Fibroblast of lung (primary cell): ENCODE measurements around the gene KCTD20.

ENCODE experiments used
- EZH2 ChIP-seq: IDR thresholded peaks from 2 replicates; pipeline ENCODE4 v1.5.1; 2012; ENCODE audit warnings: low read length, control low read depth, mild to moderate bottlenecking; ENCODE audit errors: missing control alignments
- TF ChIP-seq, protein P1 (sequence below), 2 donors: IDR thresholded peaks in 1 of 2; conservative IDR thresholded peaks in 1 of 2; 1 replicate in 1 of 2; 2 replicates in 1 of 2; pipeline ENCODE4 v1.5.1; 2011 to 2012; ENCODE audit warnings: low read length in 2 of 2, control low read depth in 1 of 2, inconsistent platforms in 1 of 2, low read depth in 1 of 2, mild to moderate bottlenecking in 1 of 2

DNA sequence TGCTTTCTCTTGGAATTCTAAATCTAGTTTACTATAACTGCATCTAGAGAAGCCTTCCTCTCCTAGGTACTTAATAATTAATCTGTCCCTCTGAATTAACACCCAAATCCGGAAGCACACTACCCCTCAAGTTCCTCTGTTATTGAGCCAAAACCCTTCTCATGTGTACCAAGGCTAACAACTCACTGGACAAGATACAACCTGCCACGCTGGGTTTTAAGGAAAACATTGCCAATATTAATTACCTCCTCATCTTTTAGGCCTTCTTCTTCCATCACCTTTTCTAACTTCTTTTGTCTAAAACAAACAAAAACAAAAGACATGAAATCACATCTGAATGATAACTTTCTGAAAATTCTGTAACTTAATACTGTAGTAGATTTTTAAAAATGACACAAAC, 82.5 kb downstream of the KCTD20 start:
- TF ChIP-seq, protein P1, sequence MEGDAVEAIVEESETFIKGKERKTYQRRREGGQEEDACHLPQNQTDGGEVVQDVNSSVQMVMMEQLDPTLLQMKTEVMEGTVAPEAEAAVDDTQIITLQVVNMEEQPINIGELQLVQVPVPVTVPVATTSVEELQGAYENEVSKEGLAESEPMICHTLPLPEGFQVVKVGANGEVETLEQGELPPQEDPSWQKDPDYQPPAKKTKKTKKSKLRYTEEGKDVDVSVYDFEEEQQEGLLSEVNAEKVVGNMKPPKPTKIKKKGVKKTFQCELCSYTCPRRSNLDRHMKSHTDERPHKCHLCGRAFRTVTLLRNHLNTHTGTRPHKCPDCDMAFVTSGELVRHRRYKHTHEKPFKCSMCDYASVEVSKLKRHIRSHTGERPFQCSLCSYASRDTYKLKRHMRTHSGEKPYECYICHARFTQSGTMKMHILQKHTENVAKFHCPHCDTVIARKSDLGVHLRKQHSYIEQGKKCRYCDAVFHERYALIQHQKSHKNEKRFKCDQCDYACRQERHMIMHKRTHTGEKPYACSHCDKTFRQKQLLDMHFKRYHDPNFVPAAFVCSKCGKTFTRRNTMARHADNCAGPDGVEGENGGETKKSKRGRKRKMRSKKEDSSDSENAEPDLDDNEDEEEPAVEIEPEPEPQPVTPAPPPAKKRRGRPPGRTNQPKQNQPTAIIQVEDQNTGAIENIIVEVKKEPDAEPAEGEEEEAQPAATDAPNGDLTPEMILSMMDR (conservative IDR thresholded peaks at IDR 0.05 in 1 of 2, IDR thresholded peaks at IDR 0.05 in 1 of 2; ENCODE audit: low read depth in 1 of 2, low read length in 2 of 2), result no peak
- TF ChIP-seq EZH2, result no peak
